Measurements from ENCODE around the gene TSPAN33. TPM values are rescaled to one million over a fixed set of nuclear protein-coding genes. Genes with fewer than 3 reads are reported as not detected.

The TSPAN33 gene
- total and polyA plus RNA-seq, 8 donors, result 2.3 to 5.7 (median 5.1) TPM

DNA sequence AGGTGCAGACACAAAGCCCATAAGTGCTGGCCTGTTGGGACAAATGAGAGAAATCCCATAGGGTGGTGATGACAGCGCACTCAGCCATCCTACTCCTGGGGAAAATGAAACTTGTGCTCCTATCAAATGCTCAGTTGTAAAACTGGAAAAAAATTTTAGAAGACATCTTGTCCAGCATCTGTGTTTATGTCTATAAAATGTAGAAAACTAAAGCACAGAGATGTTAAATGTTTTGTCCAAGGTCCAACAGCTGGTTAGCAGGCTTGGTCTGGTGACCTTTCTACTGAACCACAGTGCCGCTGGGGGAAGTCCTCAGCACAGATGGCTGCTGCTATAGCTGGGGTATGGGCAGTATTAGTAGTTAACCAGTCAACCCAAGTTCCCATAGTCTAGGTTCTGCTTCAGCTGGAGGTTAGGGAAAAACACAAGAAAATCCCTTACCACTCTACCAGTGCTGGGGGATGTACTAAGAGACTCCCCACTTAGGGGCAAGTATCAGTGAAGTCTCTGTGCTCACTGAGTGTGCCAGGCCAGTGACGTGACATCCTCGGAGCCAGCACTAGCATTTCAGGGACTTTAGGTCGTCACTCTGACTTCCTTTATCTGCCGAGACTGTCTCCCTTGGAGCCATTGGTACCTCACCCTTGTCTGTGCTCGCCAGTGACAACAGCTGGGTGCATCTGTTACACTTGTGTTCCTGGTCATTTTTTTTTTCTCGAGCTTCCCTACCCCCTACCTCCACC is 1.9 kb downstream of the TSPAN33 start:
- H3K27me3 ChIP-seq, result peaks cover 16 to 89% of the 10 kb centered on the region in 2 donors
- no peak for ATAC-seq
- H3K4me1 ChIP-seq, result peaks cover 0 to 33% of the 10 kb centered on the region in 2 donors
- peak in 1 of 4 donors; percentile 44 for DNase-seq
- no peaks in the 10 kb centered on the region for H3K9me3 ChIP-seq
- no peak overlapping the region for H3K27ac ChIP-seq
- intact Hi-C loops (cut with DNase I), result no loop called here
- TF ChIP-seq, protein P1, sequence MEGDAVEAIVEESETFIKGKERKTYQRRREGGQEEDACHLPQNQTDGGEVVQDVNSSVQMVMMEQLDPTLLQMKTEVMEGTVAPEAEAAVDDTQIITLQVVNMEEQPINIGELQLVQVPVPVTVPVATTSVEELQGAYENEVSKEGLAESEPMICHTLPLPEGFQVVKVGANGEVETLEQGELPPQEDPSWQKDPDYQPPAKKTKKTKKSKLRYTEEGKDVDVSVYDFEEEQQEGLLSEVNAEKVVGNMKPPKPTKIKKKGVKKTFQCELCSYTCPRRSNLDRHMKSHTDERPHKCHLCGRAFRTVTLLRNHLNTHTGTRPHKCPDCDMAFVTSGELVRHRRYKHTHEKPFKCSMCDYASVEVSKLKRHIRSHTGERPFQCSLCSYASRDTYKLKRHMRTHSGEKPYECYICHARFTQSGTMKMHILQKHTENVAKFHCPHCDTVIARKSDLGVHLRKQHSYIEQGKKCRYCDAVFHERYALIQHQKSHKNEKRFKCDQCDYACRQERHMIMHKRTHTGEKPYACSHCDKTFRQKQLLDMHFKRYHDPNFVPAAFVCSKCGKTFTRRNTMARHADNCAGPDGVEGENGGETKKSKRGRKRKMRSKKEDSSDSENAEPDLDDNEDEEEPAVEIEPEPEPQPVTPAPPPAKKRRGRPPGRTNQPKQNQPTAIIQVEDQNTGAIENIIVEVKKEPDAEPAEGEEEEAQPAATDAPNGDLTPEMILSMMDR (IDR thresholded peaks at IDR 0.05), result no peak
- H3K36me3 ChIP-seq, result no peaks in the 10 kb centered on the region
- no peak overlapping the region for H3K4me3 ChIP-seq

DNA sequence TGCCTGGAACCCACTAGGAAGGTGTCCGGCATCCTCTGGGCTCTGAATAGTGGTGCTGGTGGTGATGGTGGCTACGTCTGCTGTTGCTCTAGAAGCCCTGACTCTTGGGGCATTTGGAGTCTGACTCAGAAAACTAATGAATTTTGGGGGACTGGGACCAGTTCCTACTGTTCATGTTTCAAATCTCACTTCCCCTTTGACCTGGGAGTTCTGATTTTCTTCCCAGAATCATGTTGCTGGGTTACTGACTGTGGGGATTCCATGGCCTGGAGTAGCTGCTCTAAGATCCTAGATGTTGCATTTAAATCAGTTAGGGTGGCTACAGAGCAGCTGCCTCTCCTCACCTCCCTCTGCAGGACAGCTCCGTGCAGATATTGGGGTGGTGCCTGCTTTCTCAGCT is 3.2 kb downstream of the TSPAN33 start:
- TF ChIP-seq, protein P1 (IDR thresholded peaks at IDR 0.05), result no peak
- no peak for ATAC-seq
- Histone ChIP-seq H3K27me3 (peaks cover 22 to 97% of the 10 kb centered on the region in 2 donors), H3K4me1 (peaks cover 0 to 33% of the 10 kb centered on the region in 2 donors), H3K4me3 (no peak overlapping the region), H3K36me3 (no peaks in the 10 kb centered on the region), H3K27ac (no peak overlapping the region), H3K9me3 (no peaks in the 10 kb centered on the region)
- intact Hi-C loops (cut with DNase I), result no loop called here
- no peak for DNase-seq

DNA sequence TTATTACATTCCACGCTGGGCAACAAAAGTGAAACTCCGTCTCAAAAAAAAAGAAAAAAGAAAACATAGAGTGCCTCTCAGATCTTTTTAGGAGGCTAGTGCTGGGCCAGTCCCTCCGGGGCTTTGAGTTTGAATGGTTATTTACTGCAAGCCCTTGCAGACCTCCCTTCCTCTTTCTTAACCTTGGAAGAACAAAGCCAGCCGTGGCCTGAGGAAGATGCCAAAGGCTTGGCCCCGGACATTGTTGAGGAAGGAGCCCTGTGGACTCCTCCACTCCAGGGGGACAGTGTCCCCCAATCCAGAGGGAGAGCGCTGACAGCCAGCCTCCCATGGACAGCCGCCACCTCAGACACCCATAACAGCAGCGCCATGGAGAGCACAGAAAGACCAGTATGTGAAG is 5.0 kb downstream of the TSPAN33 start:
- intact Hi-C loops (cut with DNase I), result no loop called here
- ATAC-seq, result no peak
- TF ChIP-seq, protein P1 (IDR thresholded peaks at IDR 0.05), result no peak
- no peaks in the 10 kb centered on the region for H3K9me3 ChIP-seq
- H3K4me1 ChIP-seq, result peaks cover 0 to 28% of the 10 kb centered on the region in 2 donors
- H3K36me3 ChIP-seq, result no peaks in the 10 kb centered on the region
- DNase-seq, result no peak
- H3K27ac ChIP-seq, result no peak overlapping the region
- no peak overlapping the region for H3K4me3 ChIP-seq
- peaks cover 14 to 97% of the 10 kb centered on the region in 2 donors for H3K27me3 ChIP-seq

DNA sequence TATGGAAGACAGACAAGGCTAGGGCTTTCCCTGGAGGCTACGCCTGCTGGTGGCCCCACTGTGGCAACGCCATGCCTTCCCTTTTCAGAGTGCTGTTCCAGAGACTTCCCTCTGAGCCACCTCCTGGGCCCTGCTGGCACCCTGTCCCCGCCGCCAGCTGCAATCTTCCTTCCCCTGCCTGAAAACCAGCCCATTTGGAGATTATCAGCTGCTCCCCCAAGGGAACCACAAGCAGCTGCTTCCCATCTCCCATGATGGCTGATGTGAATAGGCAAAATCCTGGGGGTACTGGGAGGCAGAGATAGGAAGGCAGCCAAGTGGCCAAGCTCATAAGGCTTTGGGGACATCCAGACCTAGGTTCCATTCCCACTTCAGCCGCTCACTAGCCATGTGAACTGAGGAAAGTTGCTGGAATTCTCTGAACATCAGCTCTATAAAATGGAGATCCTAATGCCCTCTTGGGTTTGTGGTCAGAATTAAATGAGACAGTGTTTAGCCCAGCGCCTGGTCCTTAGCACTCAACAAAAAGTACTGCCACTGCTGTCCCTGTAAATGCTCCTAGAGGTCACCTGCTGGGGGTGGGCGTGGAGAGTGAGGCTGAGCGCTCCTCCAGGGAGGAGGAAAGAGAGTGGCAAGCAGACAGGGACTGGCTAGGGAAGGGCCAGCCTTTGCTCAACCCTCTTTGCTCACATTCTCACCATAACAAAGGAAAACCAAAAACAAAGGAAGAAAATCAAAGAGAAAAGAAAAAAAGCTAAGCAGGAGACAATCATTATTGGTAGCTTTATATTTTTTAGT is 5.9 kb downstream of the TSPAN33 start:
- H3K27me3 ChIP-seq, result peaks cover 14 to 97% of the 10 kb centered on the region in 2 donors
- TF ChIP-seq, protein P1 (IDR thresholded peaks at IDR 0.05), result no peak
- no peaks in the 10 kb centered on the region for H3K36me3 ChIP-seq
- peak; percentile 53 for ATAC-seq
- intact Hi-C loops (cut with DNase I), result no loop called here
- no peak overlapping the region for H3K4me3 ChIP-seq
- H3K27ac ChIP-seq, result no peak overlapping the region
- DNase-seq, result no peak
- no peaks in the 10 kb centered on the region for H3K9me3 ChIP-seq
- peaks cover 0 to 22% of the 10 kb centered on the region in 2 donors for H3K4me1 ChIP-seq

DNA sequence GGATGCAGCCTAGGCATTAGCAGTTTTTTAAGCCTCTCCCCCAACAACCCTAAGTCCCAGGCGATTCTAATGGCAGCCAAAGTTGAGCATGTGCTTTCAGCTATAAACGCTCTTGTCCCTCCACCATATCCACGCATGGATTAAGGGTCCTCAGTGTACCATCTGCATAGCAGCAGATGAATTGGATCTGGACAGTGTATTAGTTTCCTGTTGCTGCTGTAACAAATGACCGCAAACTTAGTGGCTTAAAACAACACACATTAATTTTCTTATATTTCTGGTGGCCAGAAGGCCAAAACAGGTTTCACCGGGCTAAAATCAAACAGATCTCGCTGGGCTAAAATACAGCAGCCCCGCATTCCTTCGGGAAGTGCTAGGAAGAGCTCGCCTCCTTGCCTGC is 13.1 kb downstream of the TSPAN33 start:
- Histone ChIP-seq H3K27ac (no peak overlapping the region), H3K4me1 (no peaks in the 10 kb centered on the region), H3K9me3 (no peaks in the 10 kb centered on the region), H3K4me3 (no peak overlapping the region), H3K27me3 (peaks cover 7 to 90% of the 10 kb centered on the region in 2 donors), H3K36me3 (no peaks in the 10 kb centered on the region)
- DNase-seq (no peak), ATAC-seq (no peak)
- TF ChIP-seq, protein P1 (IDR thresholded peaks at IDR 0.05), result no peak
- intact Hi-C loops (cut with DNase I), result no loop called here
